Measurements from ENCODE around the gene PSMD11. TPM values are rescaled to one million over a fixed set of nuclear protein-coding genes. Genes with fewer than 3 reads are reported as not detected.

Gene PSMD11
- total and polyA plus RNA-seq, 2 of the 8 experiments (the other 6 are each of a cell fraction or from before 2014, with no cell fraction given), result 68.4 to 171 TPM

GRCh38 chr17:32516450-32516849 is 72.1 kb downstream of the PSMD11 start:
- Histone ChIP-seq H3K18ac (ENCODE audit: extremely low read depth, low read length) (no peak overlapping the region), H3K79me2 (ENCODE audit: control insufficient read depth in 1 of 2, insufficient read depth in 2 of 2, low read length in 2 of 2) (no peaks in the 10 kb centered on the region), H3K9me3 (ENCODE audit: insufficient read depth in 2 of 2, low read depth in 1 of 2, low read length in 1 of 2) (no peaks in the 10 kb centered on the region), H2BK15ac (ENCODE audit: low read length) (no peak overlapping the region), H3K36me3 (ENCODE audit: control insufficient read depth in 2 of 4, insufficient read depth in 4 of 4, low read length in 3 of 4) (no peaks in the 10 kb centered on the region), H3K79me1 (ENCODE audit: low read depth, low read length) (no peaks in the 10 kb centered on the region), H2BK120ac (replicated peaks; ENCODE audit: low read depth, low read length) (no peak overlapping the region), H3K9ac (replicated peaks in 1 of 4; ENCODE audit: extremely low read depth in 1 of 4, low read depth in 3 of 4, low read length in 3 of 4) (no peak overlapping the region), H4K91ac (replicated peaks; ENCODE audit: insufficient read length, low read length) (no peak overlapping the region), H3K56ac (replicated peaks; ENCODE audit: insufficient read length, low read depth, low read length) (no peak overlapping the region), H3K4ac (replicated peaks; ENCODE audit: insufficient read length, low read depth, low read length) (no peak overlapping the region), H2BK12ac (ENCODE audit: low read depth, low read length) (no peak overlapping the region), H4K5ac (ENCODE audit: insufficient read length, low read depth, low read length) (no peak overlapping the region), H3K4me2 (ENCODE audit: insufficient read depth in 1 of 2, low read depth in 2 of 2, low read length in 2 of 2) (peak overlapping the region in 1 of 2 experiments; percentile 13; a peak in 1 of 4 replicates), H2AFZ (ENCODE audit: low read length) (no peak overlapping the region), H2BK5ac (ENCODE audit: low read depth, low read length) (no peak overlapping the region), H3K27ac (ENCODE audit: low read depth, low read length) (no peak overlapping the region), H2BK20ac (ENCODE audit: low read length) (no peak overlapping the region), H4K8ac (ENCODE audit: extremely low read depth, insufficient read depth, low read length) (no peak overlapping the region), H3K27me3 (replicated peaks in 1 of 4; ENCODE audit: control insufficient read depth in 3 of 4, extremely low read depth in 1 of 4, insufficient read depth in 3 of 4, low read length in 3 of 4) (no peaks in the 10 kb centered on the region; a peak in 2 of 7 replicates), H3K23ac (ENCODE audit: insufficient read length) (no peak overlapping the region), H3K4me3 (ENCODE audit: extremely low read depth in 1 of 4, insufficient read depth in 2 of 4, low read depth in 3 of 4, low read length in 4 of 4) (no peak overlapping the region), H2AK5ac (ENCODE audit: low read depth, low read length) (no peak overlapping the region), H4K20me1 (replicated peaks in 1 of 2; ENCODE audit: control insufficient read depth in 1 of 2, insufficient read depth in 2 of 2, low read length in 2 of 2) (no peaks in the 10 kb centered on the region), H3K4me1 (replicated peaks in 1 of 4; ENCODE audit: control insufficient read depth in 3 of 4, insufficient read depth in 4 of 4, low read length in 3 of 4) (peaks cover 19 to 39% (median 25%) of the 10 kb centered on the region in 4 experiments), H3K23me2 (ENCODE audit: low read depth, low read length) (peaks cover 3% of the 10 kb centered on the region; the same call in 1 of the 2 replicates), H3K14ac (ENCODE audit: insufficient read length) (no peak overlapping the region)
- 0% methylated on average over 2 of the region's 2 CpGs; no CpG with 5 or more reads in 1 of the 2 experiments for WGBS, 2 experiments (ENCODE audit: extremely low coverage in 1 of 2, insufficient coverage in 1 of 2, insufficient read length in 1 of 2, insufficient replicate concordance in 2 of 2, low coverage in 1 of 2, low lambda C conversion rate in 2 of 2, missing lambda C conversion rate in 1 of 2)
- DNase-seq (ENCODE audit: low read depth in 1 of 2, low spot score in 2 of 2), result no peak
- ChIA-PET CTCF (ENCODE audit: partially characterized antibody) (interaction anchor here (2.1 kb wide), 1 partner anchor 28 kb away, joined by 7 read pairs; no protein-coding TSS in a partner anchor), POLR2A (ENCODE audit: partially characterized antibody) (interaction anchor here (5.3 kb wide), 1 partner anchor 28 kb away, joined by 35 read pairs; the partner anchor contains the start of gene CDK5R1)
- TF ChIP-seq SRF (IDR thresholded peaks at IDR 0.05; ENCODE audit: low read depth, low read length) (0 out of 2 replicates have a peak, but pooled peaks have one; percentile 13), FOSL1 (IDR thresholded peaks at IDR 0.05; ENCODE audit: insufficient read depth, low read depth, low read length) (no peak), NRF1 (IDR thresholded peaks at IDR 0.05; ENCODE audit: low read depth, low read length) (no peak), NANOG (IDR thresholded peaks at IDR 0.05; ENCODE audit: insufficient read depth, low read depth, low read length, poor library complexity, severe bottlenecking) (no peak)
- FAIRE-seq, result no peak
